ENCODE data around the gene OR10H5.

- TF ChIP-seq CTCF (IDR thresholded peaks at IDR 0.05) (no peak), POLR2A (IDR thresholded peaks at IDR 0.05) (no peak)
Observed at GRCh38 chr19:15776991-15777970, 10.2 kb upstream of the OR10H5 start.
